ENCODE measurements around the gene SPOCK1. TPM values are rescaled to one million over a fixed set of nuclear protein-coding genes. Genes with fewer than 3 reads are reported as not detected.
A peak's percentile ranks its signal among the peaks of the same experiment; 100 is the strongest.

Gene SPOCK1
- total and polyA plus RNA-seq, 2 experiments from 2014 or later = 4.1 to 14.0 TPM

- H3K27ac ChIP-seq = no peak overlapping the region
- no peaks in the 10 kb centered on the region for H3K36me3 ChIP-seq
- no peak for DNase-seq (ENCODE audit: low read depth in 1 of 2, low spot score in 1 of 2)
- H3K27me3 ChIP-seq = no peaks in the 10 kb centered on the region
- TF ChIP-seq, protein P1, sequence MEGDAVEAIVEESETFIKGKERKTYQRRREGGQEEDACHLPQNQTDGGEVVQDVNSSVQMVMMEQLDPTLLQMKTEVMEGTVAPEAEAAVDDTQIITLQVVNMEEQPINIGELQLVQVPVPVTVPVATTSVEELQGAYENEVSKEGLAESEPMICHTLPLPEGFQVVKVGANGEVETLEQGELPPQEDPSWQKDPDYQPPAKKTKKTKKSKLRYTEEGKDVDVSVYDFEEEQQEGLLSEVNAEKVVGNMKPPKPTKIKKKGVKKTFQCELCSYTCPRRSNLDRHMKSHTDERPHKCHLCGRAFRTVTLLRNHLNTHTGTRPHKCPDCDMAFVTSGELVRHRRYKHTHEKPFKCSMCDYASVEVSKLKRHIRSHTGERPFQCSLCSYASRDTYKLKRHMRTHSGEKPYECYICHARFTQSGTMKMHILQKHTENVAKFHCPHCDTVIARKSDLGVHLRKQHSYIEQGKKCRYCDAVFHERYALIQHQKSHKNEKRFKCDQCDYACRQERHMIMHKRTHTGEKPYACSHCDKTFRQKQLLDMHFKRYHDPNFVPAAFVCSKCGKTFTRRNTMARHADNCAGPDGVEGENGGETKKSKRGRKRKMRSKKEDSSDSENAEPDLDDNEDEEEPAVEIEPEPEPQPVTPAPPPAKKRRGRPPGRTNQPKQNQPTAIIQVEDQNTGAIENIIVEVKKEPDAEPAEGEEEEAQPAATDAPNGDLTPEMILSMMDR (IDR thresholded peaks at IDR 0.05; ENCODE audit: low read depth, low read length) = no peak
- no peaks in the 10 kb centered on the region for H3K4me1 ChIP-seq (ENCODE audit: low read depth)
- H3K4me3 ChIP-seq = no peak overlapping the region
- H3K9me3 ChIP-seq (ENCODE audit: low read depth) = no peaks in the 10 kb centered on the region
These were observed 386.0 kb downstream of the SPOCK1 start for GRCh38 chr5:137113161-137113560.

GRCh38 chr5:137105351-137106035 is 393.6 kb downstream of the SPOCK1 start:
- Histone ChIP-seq H3K9me3 (ENCODE audit: low read depth) (no peaks in the 10 kb centered on the region), H3K27ac (no peak overlapping the region), H3K27me3 (no peaks in the 10 kb centered on the region), H3K4me1 (ENCODE audit: low read depth) (no peaks in the 10 kb centered on the region), H3K36me3 (no peaks in the 10 kb centered on the region), H3K4me3 (no peak overlapping the region)
- DNase-seq (ENCODE audit: low read depth in 1 of 2, low spot score in 1 of 2) = no peak
- TF ChIP-seq, protein P1 (IDR thresholded peaks at IDR 0.05; ENCODE audit: low read depth, low read length) = no peak

GRCh38 chr5:137101544-137101943 is 397.6 kb downstream of the SPOCK1 start:
- Histone ChIP-seq H3K9me3 (ENCODE audit: low read depth) (no peaks in the 10 kb centered on the region), H3K27ac (no peak overlapping the region), H3K4me1 (ENCODE audit: low read depth) (no peaks in the 10 kb centered on the region), H3K36me3 (no peaks in the 10 kb centered on the region), H3K27me3 (no peaks in the 10 kb centered on the region), H3K4me3 (no peak overlapping the region)
- DNase-seq (ENCODE audit: low read depth in 1 of 2, low spot score in 1 of 2) = peak in 1 of 2 donors; percentile 38
- TF ChIP-seq, protein P1 (IDR thresholded peaks at IDR 0.05; ENCODE audit: low read depth, low read length) = no peak

DNA sequence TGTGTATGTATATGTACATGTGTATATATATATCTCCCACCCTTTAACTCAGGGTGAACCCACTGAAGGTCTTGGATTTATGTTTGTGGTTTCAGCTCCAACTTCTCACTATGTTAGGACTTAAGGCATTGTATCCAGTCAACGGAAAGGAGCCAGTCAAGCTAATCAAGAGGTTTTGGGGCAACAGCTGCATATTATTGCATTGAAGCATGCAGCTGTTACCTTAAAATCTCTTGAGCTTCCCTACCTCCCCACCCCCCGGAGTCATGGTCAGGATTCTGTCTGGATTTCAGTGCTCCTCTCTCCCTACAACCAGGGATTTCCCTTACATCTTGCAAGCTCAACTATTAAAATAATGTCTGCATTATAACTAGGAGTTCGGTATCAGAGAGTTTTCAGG is 399.5 kb downstream of the SPOCK1 start:
- Histone ChIP-seq H3K4me3 (no peak overlapping the region), H3K36me3 (no peaks in the 10 kb centered on the region), H3K27me3 (no peaks in the 10 kb centered on the region), H3K27ac (no peak overlapping the region), H3K9me3 (ENCODE audit: low read depth) (no peaks in the 10 kb centered on the region), H3K4me1 (ENCODE audit: low read depth) (no peaks in the 10 kb centered on the region)
- TF ChIP-seq, protein P1 (IDR thresholded peaks at IDR 0.05; ENCODE audit: low read depth, low read length) = no peak
- no peak for DNase-seq (ENCODE audit: low read depth in 1 of 2, low spot score in 1 of 2)

DNA sequence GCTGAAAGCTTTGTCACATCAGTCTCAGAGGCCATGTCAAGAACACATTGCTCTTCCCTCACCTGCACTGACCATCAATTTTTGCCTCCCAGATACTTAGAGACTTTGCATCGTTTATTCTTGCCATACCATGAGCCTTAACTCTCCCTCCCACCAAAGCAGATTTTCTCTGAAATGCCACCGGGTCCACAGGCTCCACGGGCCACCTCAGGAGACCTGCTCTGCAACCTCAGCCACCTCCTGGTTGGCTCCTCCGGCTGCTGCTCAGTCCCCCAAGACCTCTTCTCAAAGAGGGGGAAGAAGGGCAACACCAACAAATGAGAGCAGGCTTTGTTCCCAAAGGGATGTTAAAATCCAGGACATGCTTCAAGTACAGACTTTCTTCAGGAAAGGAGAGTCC is 400.5 kb downstream of the SPOCK1 start:
- no peak overlapping the region for H3K4me3 ChIP-seq
- H3K9me3 ChIP-seq (ENCODE audit: low read depth) = no peaks in the 10 kb centered on the region
- H3K4me1 ChIP-seq (ENCODE audit: low read depth) = no peaks in the 10 kb centered on the region
- no peak for DNase-seq (ENCODE audit: low read depth in 1 of 2, low spot score in 1 of 2)
- no peak overlapping the region for H3K27ac ChIP-seq
- no peaks in the 10 kb centered on the region for H3K36me3 ChIP-seq
- H3K27me3 ChIP-seq = no peaks in the 10 kb centered on the region
- TF ChIP-seq, protein P1 (IDR thresholded peaks at IDR 0.05; ENCODE audit: low read depth, low read length) = no peak
